ENCODE results near the gene ZNF486. TPM values are rescaled to one million over a fixed set of nuclear protein-coding genes. Genes with fewer than 3 reads are reported as not detected.
A peak's percentile ranks its signal among the peaks of the same experiment; 100 is the strongest.
"Not testable (repeated sequence)": the region's sequence is repeated elsewhere in the genome, so short reads cannot be mapped to it uniquely, and the experiment has no call there.

Gene ZNF486
- total and polyA plus RNA-seq, 2 donors (not counting 1 experiment from before 2014, with no cell fraction given): 5.3 to 16.6 TPM

- Mint-ChIP-seq H3K9me3 (ENCODE audit: insufficient read depth) (no peaks in the 10 kb centered on the region), H3K27me3 (no peaks in the 10 kb centered on the region), H3K4me1 (peaks cover 17% of the 10 kb centered on the region), H3K27ac (no peak overlapping the region), H3K4me3 (no peak overlapping the region)
- POLR2A ChIA-PET: no interaction called here
- ATAC-seq (ENCODE audit: low read depth): no peak
- no peaks in the 10 kb centered on the region for H3K79me2 ChIP-seq (ENCODE audit: control insufficient read depth, insufficient read depth, low read length)
- H3K36me3 ChIP-seq (replicated peaks in 1 of 2; ENCODE audit: control extremely low read depth in 1 of 2, control insufficient read depth in 1 of 2, extremely low read depth in 1 of 2, insufficient read depth in 2 of 2, low read length in 1 of 2): no peaks in the 10 kb centered on the region
- CTCF ChIA-PET: interaction anchor here (1.4 kb wide), 1 partner anchor 247 kb away, joined by 3 read pairs; no protein-coding TSS in a partner anchor
- intact Hi-C loops (cut with micrococcal nuclease): loop anchor here (5.0 kb wide), 2 partner anchors 1237 to 1452 kb away; no protein-coding TSS in a partner anchor
- TF ChIP-seq, protein P1, sequence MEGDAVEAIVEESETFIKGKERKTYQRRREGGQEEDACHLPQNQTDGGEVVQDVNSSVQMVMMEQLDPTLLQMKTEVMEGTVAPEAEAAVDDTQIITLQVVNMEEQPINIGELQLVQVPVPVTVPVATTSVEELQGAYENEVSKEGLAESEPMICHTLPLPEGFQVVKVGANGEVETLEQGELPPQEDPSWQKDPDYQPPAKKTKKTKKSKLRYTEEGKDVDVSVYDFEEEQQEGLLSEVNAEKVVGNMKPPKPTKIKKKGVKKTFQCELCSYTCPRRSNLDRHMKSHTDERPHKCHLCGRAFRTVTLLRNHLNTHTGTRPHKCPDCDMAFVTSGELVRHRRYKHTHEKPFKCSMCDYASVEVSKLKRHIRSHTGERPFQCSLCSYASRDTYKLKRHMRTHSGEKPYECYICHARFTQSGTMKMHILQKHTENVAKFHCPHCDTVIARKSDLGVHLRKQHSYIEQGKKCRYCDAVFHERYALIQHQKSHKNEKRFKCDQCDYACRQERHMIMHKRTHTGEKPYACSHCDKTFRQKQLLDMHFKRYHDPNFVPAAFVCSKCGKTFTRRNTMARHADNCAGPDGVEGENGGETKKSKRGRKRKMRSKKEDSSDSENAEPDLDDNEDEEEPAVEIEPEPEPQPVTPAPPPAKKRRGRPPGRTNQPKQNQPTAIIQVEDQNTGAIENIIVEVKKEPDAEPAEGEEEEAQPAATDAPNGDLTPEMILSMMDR (IDR thresholded peaks at IDR 0.05): no peak
- no peak for TF ChIP-seq EZH2 (IDR thresholded peaks at IDR 0.05; ENCODE audit: borderline replicate concordance, insufficient read depth, low read depth, low read length, poor library complexity, severe bottlenecking)
- no peak overlapping the region for H3K9ac ChIP-seq (ENCODE audit: low read length)
- peaks cover 0 to 9% (median 0%) of the 10 kb centered on the region in 3 donors for H3K9me3 ChIP-seq (ENCODE audit: control extremely low read depth in 1 of 3, control insufficient read depth in 2 of 3, insufficient read depth in 1 of 3, low read length in 2 of 3)
- H2AFZ ChIP-seq (ENCODE audit: insufficient read depth, low read depth, low read length, poor library complexity, severe bottlenecking): peak overlapping the region; percentile 20
- H3K4me1 ChIP-seq (ENCODE audit: control insufficient read depth in 2 of 2, insufficient read depth in 2 of 2, low read length in 2 of 2): peaks cover 0 to 13% of the 10 kb centered on the region in 2 donors
- H3K4me3 ChIP-seq (ENCODE audit: control extremely low read depth in 1 of 5, extremely low read depth in 1 of 5, insufficient read depth in 1 of 5, low read depth in 2 of 5, low read length in 4 of 5): no peak overlapping the region
- no peak overlapping the region for H3K27ac ChIP-seq (ENCODE audit: low read length in 2 of 2)
- H4K20me1 ChIP-seq (ENCODE audit: control insufficient read depth, insufficient read depth, low read length, poor library complexity, severe bottlenecking): no peaks in the 10 kb centered on the region
- DNase-seq: no peak
- H3K4me2 ChIP-seq (replicated peaks; ENCODE audit: low read depth, low read length, poor library complexity, severe bottlenecking): no peak overlapping the region
- no peaks in the 10 kb centered on the region for H3K27me3 ChIP-seq (replicated peaks in 1 of 4; ENCODE audit: control extremely low read depth in 1 of 4, control insufficient read depth in 3 of 4, insufficient read depth in 4 of 4, low read length in 3 of 4)
Observed at GRCh38 chr19:20245309-20245708, 78.3 kb downstream of the ZNF486 start.

- H3K27ac ChIP-seq (ENCODE audit: low read length in 2 of 2): no peak overlapping the region
- TF ChIP-seq EZH2 (IDR thresholded peaks at IDR 0.05; ENCODE audit: borderline replicate concordance, insufficient read depth, low read depth, low read length, poor library complexity, severe bottlenecking): no peak
- TF ChIP-seq, protein P1 (IDR thresholded peaks at IDR 0.05): peak; percentile 48
- WGBS (ENCODE audit: insufficient coverage): 97% methylated on average over 5 of the region's 10 CpGs
- intact Hi-C loops (cut with micrococcal nuclease): loop anchor here (1.0 to 5.0 kb wide), 4 partner anchors 31 to 1450 kb away; no protein-coding TSS in a partner anchor
- Mint-ChIP-seq H3K27ac (no peak overlapping the region), H3K27me3 (no peaks in the 10 kb centered on the region), H3K4me1 (peaks cover 17% of the 10 kb centered on the region), H3K9me3 (ENCODE audit: insufficient read depth) (no peaks in the 10 kb centered on the region), H3K4me3 (no peak overlapping the region)
- H3K9me3 ChIP-seq (ENCODE audit: control extremely low read depth in 1 of 3, control insufficient read depth in 2 of 3, insufficient read depth in 1 of 3, low read length in 2 of 3): peaks cover 0 to 7% (median 0%) of the 10 kb centered on the region in 3 donors
- H4K20me1 ChIP-seq (ENCODE audit: control insufficient read depth, insufficient read depth, low read length, poor library complexity, severe bottlenecking): no peaks in the 10 kb centered on the region
- DNase-seq (peak; percentile 59), ATAC-seq (ENCODE audit: low read depth) (peak; percentile 28)
- H2AFZ ChIP-seq (ENCODE audit: insufficient read depth, low read depth, low read length, poor library complexity, severe bottlenecking): no peak overlapping the region
- H3K4me1 ChIP-seq (ENCODE audit: control insufficient read depth in 2 of 2, insufficient read depth in 2 of 2, low read length in 2 of 2): peaks cover 0 to 13% of the 10 kb centered on the region in 2 donors
- CTCF ChIA-PET: interaction anchor here (1.0 to 1.7 kb wide), 6 partner anchors 10 to 1007 kb away, joined by 3 to 7 read pairs (median 4); no protein-coding TSS in a partner anchor
- POLR2A ChIA-PET: no interaction called here
- no peak overlapping the region for H3K4me2 ChIP-seq (replicated peaks; ENCODE audit: low read depth, low read length, poor library complexity, severe bottlenecking)
- no peaks in the 10 kb centered on the region for H3K36me3 ChIP-seq (replicated peaks in 1 of 2; ENCODE audit: control extremely low read depth in 1 of 2, control insufficient read depth in 1 of 2, extremely low read depth in 1 of 2, insufficient read depth in 2 of 2, low read length in 1 of 2)
- H3K9ac ChIP-seq (ENCODE audit: low read length): no peak overlapping the region
- no peaks in the 10 kb centered on the region for H3K27me3 ChIP-seq (replicated peaks in 1 of 4; ENCODE audit: control extremely low read depth in 1 of 4, control insufficient read depth in 3 of 4, insufficient read depth in 4 of 4, low read length in 3 of 4)
- no peaks in the 10 kb centered on the region for H3K79me2 ChIP-seq (ENCODE audit: control insufficient read depth, insufficient read depth, low read length)
- H3K4me3 ChIP-seq (ENCODE audit: control extremely low read depth in 1 of 5, extremely low read depth in 1 of 5, insufficient read depth in 1 of 5, low read depth in 2 of 5, low read length in 4 of 5): no peak overlapping the region
Observed at GRCh38 chr19:20247016-20247683, 80.1 kb downstream of the ZNF486 start.

DNA sequence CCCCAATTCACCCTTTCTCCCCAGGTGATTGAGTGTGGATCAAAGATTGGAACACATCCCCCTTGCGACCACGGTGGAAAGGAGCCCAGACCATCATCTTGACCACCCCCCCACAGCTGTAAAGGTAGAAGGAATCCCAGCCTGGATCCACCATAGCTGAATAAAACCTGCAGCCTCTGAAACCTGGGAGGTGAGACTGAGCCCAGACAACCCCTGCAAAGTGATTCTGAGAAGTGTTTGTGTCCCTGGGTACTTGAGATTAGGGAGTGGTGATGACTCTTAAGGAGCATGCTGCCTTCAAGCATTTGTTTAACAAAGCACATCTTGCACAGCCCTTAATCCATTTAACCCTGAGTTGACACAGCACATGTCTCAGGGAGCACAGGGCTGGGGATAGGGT lies 81.2 kb downstream of the ZNF486 start:
- H3K4me2 ChIP-seq (replicated peaks; ENCODE audit: low read depth, low read length, poor library complexity, severe bottlenecking); H3K4me3 ChIP-seq (ENCODE audit: control extremely low read depth in 1 of 5, extremely low read depth in 1 of 5, insufficient read depth in 1 of 5, low read depth in 2 of 5, low read length in 4 of 5); H3K9ac ChIP-seq (ENCODE audit: low read length); DNase-seq; H3K27me3 Mint-ChIP-seq; H3K4me3 Mint-ChIP-seq; H3K27ac Mint-ChIP-seq; H3K27me3 ChIP-seq (replicated peaks in 1 of 4; ENCODE audit: control extremely low read depth in 1 of 4, control insufficient read depth in 3 of 4, insufficient read depth in 4 of 4, low read length in 3 of 4); H3K79me2 ChIP-seq (ENCODE audit: control insufficient read depth, insufficient read depth, low read length); H3K9me3 ChIP-seq (ENCODE audit: control extremely low read depth in 1 of 3, control insufficient read depth in 2 of 3, insufficient read depth in 1 of 3, low read length in 2 of 3); H3K27ac ChIP-seq (ENCODE audit: low read length in 2 of 2); POLR2A ChIA-PET; ATAC-seq (ENCODE audit: low read depth); H4K20me1 ChIP-seq (ENCODE audit: control insufficient read depth, insufficient read depth, low read length, poor library complexity, severe bottlenecking); H3K9me3 Mint-ChIP-seq (ENCODE audit: insufficient read depth); H3K36me3 ChIP-seq (replicated peaks in 1 of 2; ENCODE audit: control extremely low read depth in 1 of 2, control insufficient read depth in 1 of 2, extremely low read depth in 1 of 2, insufficient read depth in 2 of 2, low read length in 1 of 2): not testable (repeated sequence)
- Histone ChIP-seq H3K4me1 (ENCODE audit: control insufficient read depth in 2 of 2, insufficient read depth in 2 of 2, low read length in 2 of 2) (peaks cover 0 to 13% of the 10 kb centered on the region in 2 donors), H2AFZ (ENCODE audit: insufficient read depth, low read depth, low read length, poor library complexity, severe bottlenecking) (peak overlapping the region; percentile 5)
- H3K4me1 Mint-ChIP-seq: peaks cover 17% of the 10 kb centered on the region
- CTCF ChIA-PET: interaction anchor here (1.0 to 1.4 kb wide), 3 partner anchors 10 to 28 kb away, joined by 3 to 5 read pairs (median 4); no protein-coding TSS in a partner anchor
- 86% methylated on average over 2 of the region's 2 CpGs for WGBS (ENCODE audit: insufficient coverage)
- intact Hi-C loops (cut with micrococcal nuclease): loop anchor here (5.0 kb wide), 2 partner anchors 1234 to 1449 kb away; no protein-coding TSS in a partner anchor

All from B cell (primary cell).